Psoas muscle (tissue), 8 donors: ENCODE results near the gene SLC43A1. TPM values are rescaled to one million over a fixed set of nuclear protein-coding genes. Genes with fewer than 3 reads are reported as not detected.

Experiments
- ATAC-seq, 4 donors: fragments of 200-7000 bp; cut with Tn5 transposase; one replicate each; pipeline ENCODE4 v1.9.1; 2020; ENCODE audit warnings: moderate library complexity in 3 of 4, mild to moderate bottlenecking in 2 of 4
- DNase-seq, 2 donors: peaks; one replicate each; pipeline ENCODE4 v3.0.0-alpha.2; 2020
- H3K27ac ChIP-seq: fragments of 200-600 bp; one replicate; pipeline ENCODE4 v1.8.0; 2022
- H3K27me3 ChIP-seq, 3 donors: fragments of 200-600 bp in 1 of 3; one replicate each; pipeline versions ENCODE4 v1.6.1 to v1.8.0; 2013 to 2022; ENCODE audit warnings: low read length in 2 of 3, mild to moderate bottlenecking in 2 of 3, moderate library complexity in 1 of 3; ENCODE audit not compliant: insufficient read depth in 3 of 3
- H3K36me3 ChIP-seq, 2 donors: fragments of 200-600 bp in 1 of 2; one replicate each; pipeline versions ENCODE4 v1.6.1 to v1.8.0; 2013 to 2022; ENCODE audit warnings: low read depth in 1 of 2, mild to moderate bottlenecking in 1 of 2, moderate library complexity in 1 of 2; ENCODE audit not compliant: insufficient read depth in 1 of 2
- H3K4me1 ChIP-seq: fragments of 200-600 bp; one replicate; pipeline ENCODE4 v1.8.0; 2022
- H3K4me3 ChIP-seq: fragments of 200-600 bp; one replicate; pipeline ENCODE4 v1.8.0; 2022; ENCODE audit warnings: mild to moderate bottlenecking
- H3K9me3 ChIP-seq: fragments of 200-600 bp; one replicate; pipeline ENCODE4 v1.8.0; 2022
- CTCF ChIP-seq: fragments of 200-600 bp; IDR thresholded peaks from one replicate; pipeline ENCODE4 v1.8.0; 2022; ENCODE audit warnings: antibody characterized with exemption
- WGBS, 3 donors: extraction: QIAGEN DNeasy Blood & Tissue Kit; methylation state at CpG; one replicate each; pipeline versions ENCODE4 v1.1.6 to v1.1.7; 2013; 5-methylcytosine and 5-hydroxymethylcytosine counted together
- intact Hi-C, 2 donors: fragments of 100-400 bp; cut with DNase I; formaldehyde crosslinking; loops; one replicate each; pipeline versions ENCODE4 v1.11.0 to v1.14.2; 2022
- polyA plus RNA-seq, 3 donors: library from polyadenylated mRNA; stranded (reverse); fragments of 200-250 nt; gene quantifications; one replicate each; pipeline ENCODE4 v1.2.3, GENCODE V29; 2013
- total RNA-seq, 4 donors: library from RNA; stranded (reverse); fragmentation: NEBNext Ultra II Directional in 2 of 4; extraction: Animal tissue kit (Norgen Biotek cat#: 25700) in 2 of 4; gene quantifications; one replicate each; pipeline versions ENCODE4 v1.2.1 to v1.2.4, GENCODE V29; 2021 to 2023
- donor health status: healthy with polysubstance abuse.
- donor health status: DM: no; HTN: no; CAD: no; lungs with moderate emphysema.
- donor health status: Bipolar disorder and iron deficiency.
- donor health status: healthy.
- donor health status: DM: yes; HTN: yes; CAD: no.
- donor health status: DM: no; HTN: no; CAD: no.
- donor health status: DM: no; HTN: no; CAD: no.
- donor health status: DM: yes; HTN: yes; CAD: no.

Gene SLC43A1
- total and polyA plus RNA-seq, 7 donors, result 3.5 to 15.3 (median 7.5) TPM

GRCh38 chr11:57501953-57502352 lies 13.5 kb downstream of the SLC43A1 start:
- intact Hi-C loops, result no loop called here
- H3K9me3 ChIP-seq, result no peaks in the 10 kb centered on the region
- peak overlapping the region; percentile 79 for H3K27ac ChIP-seq
- DNase-seq (peak in 1 of 2 donors; percentile 67), ATAC-seq (peak in 3 of 4 donors; percentile 20 to 51 (median 23))
- no peak for TF ChIP-seq CTCF
- H3K4me1 ChIP-seq, result peaks cover 26% of the 10 kb centered on the region
- no peaks in the 10 kb centered on the region for H3K27me3 ChIP-seq
- H3K4me3 ChIP-seq, result no peak overlapping the region
- H3K36me3 ChIP-seq, result peaks cover 0 to 16% of the 10 kb centered on the region in 2 donors
- WGBS, 3 donors, result 53 to 61% (median 56%) methylated on average over 4 of the region's 4 CpGs

DNA sequence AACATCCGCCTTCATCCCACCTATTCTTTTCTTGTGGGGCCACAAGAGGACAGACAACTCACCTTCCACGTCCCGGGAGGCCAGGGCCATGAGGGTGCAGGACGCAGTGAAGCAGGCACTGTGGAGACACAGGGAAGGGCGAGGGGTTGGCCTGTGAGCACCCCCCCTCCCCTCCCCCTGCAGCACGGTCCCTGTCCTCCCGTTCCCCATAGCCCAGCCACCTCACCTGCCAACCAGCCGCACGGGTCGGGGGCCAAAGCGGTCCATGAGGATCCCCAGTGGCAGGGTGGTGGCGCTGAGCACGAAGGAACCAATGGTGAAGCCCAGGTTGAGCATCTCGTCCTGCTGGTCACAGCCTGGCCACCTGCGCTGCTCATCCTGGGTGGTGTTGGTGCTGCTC lies 14.6 kb downstream of the SLC43A1 start:
- H3K36me3 ChIP-seq, result peaks cover 0 to 19% of the 10 kb centered on the region in 2 donors
- H3K27me3 ChIP-seq, result no peaks in the 10 kb centered on the region
- DNase-seq, result no peak
- no peaks in the 10 kb centered on the region for H3K9me3 ChIP-seq
- H3K4me1 ChIP-seq, result peaks cover 26% of the 10 kb centered on the region
- ATAC-seq, result no peak
- peak overlapping the region; percentile 79 for H3K27ac ChIP-seq
- 83 to 89% (median 85%) methylated on average over 14 to 15 of the region's 15 CpGs for WGBS, 3 donors
- intact Hi-C loops, result no loop called here
- no peak for TF ChIP-seq CTCF
- H3K4me3 ChIP-seq, result no peak overlapping the region

DNA sequence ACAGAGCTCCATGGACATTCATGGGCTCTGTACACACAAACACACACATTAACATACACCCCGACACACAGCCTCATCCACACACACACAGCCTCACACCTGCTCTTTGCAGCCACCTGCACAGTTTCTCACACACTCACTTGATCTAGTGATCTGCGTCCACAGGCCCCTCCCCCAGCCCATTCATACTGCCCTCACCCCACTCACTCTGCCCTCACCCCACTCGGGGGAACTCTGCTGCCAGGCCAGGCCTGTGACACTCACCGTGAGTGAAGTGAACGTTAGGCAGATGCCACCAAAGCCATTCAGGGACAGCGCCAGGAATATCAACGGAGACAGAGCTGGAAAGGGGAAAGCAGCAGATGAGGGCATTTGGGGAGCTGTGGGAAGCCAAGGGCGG lies 15.0 kb downstream of the SLC43A1 start:
- whole genome bisulfite sequencing, 3 donors, result 46 to 61% (median 50%) methylated on average over 8 of the region's 8 CpGs
- DNase-seq (peak in 1 of 2 donors; percentile 54), ATAC-seq (peak in 1 of 4 donors; percentile 8)
- Histone ChIP-seq H3K4me3 (peak overlapping the region; percentile 51), H3K4me1 (peaks cover 26% of the 10 kb centered on the region), H3K27ac (peak overlapping the region; percentile 79), H3K27me3 (no peaks in the 10 kb centered on the region), H3K36me3 (peaks cover 0 to 24% of the 10 kb centered on the region in 2 donors), H3K9me3 (no peaks in the 10 kb centered on the region)
- no peak for TF ChIP-seq CTCF
- intact Hi-C loops, result no loop called here

GRCh38 chr11:57499983-57500461 lies 15.5 kb downstream of the SLC43A1 start:
- H3K4me3 ChIP-seq, result peak overlapping the region; percentile 51
- no peak for TF ChIP-seq CTCF
- peaks cover 0 to 19% of the 10 kb centered on the region in 2 donors for H3K36me3 ChIP-seq
- WGBS, 3 donors, result 11 to 18% (median 12%) methylated on average over 12 of the region's 12 CpGs
- peak overlapping the region; percentile 79 for H3K27ac ChIP-seq
- no peak for DNase-seq
- no peaks in the 10 kb centered on the region for H3K9me3 ChIP-seq
- no peaks in the 10 kb centered on the region for H3K27me3 ChIP-seq
- intact Hi-C loops, result no loop called here
- H3K4me1 ChIP-seq, result peaks cover 26% of the 10 kb centered on the region
- ATAC-seq, result peak; percentile 28 to 57 (median 33)

GRCh38 chr11:57499413-57499982 lies 16.0 kb downstream of the SLC43A1 start:
- Histone ChIP-seq H3K9me3 (no peaks in the 10 kb centered on the region), H3K4me3 (peak overlapping the region; percentile 51), H3K4me1 (peaks cover 26% of the 10 kb centered on the region), H3K27ac (peak overlapping the region; percentile 79), H3K36me3 (peaks cover 0 to 16% of the 10 kb centered on the region in 2 donors), H3K27me3 (no peaks in the 10 kb centered on the region)
- ATAC-seq (peak; percentile 97 to 99 (median 98)), DNase-seq (peak; percentile 97 to 99)
- intact Hi-C loops, result no loop called here
- 0 to 2% (median 1%) methylated on average over 34 to 35 of the region's 35 CpGs for WGBS, 3 donors
- TF ChIP-seq CTCF, result no peak
